SHP77 treated with DMSO at 0.1 percent for 48 hours (cell line): Measurements from ENCODE around the gene STK35.
A peak's percentile ranks its signal among the peaks of the same experiment; 100 is the strongest.

Source experiments
- DNase-seq: peaks from one replicate; lab custom pipeline; 2025; lab: John Stamatoyannopoulos, UW

STK35 gene

DNA sequence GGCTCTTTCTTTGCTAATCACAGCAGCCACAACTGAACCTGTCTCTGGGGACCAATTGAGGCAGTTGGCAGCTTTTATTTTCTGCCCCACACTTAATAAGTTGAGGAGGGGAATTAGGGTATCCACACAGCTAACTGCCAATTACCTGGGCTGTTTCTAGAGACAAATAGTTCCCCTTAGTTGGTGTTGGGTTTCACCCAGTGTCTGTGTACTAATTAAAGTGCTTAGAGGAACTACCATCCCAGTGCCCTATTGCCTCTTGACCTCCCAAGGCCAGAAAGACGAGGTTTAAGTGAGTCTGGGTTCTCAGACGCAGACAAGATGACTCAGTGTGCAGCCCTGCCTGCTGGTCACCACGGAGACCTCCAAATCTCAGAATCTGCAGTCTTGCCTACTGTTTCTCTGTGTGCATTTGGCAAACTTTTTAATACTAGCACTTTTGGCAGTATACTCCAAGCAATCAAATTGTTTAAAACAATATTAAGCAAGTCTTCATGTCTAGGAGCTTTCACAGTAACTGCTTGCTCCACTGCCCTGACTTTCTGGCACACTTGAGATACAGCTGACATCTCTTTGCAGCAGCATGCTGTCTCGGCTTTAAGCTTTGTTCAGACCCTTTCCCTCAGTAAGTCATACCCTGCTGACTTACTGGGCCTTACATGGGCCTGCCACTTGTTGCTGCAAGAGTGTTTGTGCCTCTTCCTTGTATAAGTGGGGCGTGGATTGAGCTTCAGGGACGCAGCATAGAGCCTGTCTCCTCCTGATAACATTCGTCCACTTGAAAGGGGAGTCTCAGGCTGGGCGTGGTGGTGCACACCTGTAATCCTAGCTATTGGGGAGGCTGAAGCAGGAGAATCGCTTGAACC, 31.9 kb downstream of the STK35 start:
- no peak for DNase-seq

GRCh38 chr20:2135013-2135412, 33.4 kb downstream of the STK35 start:
- DNase-seq: no peak

DNA sequence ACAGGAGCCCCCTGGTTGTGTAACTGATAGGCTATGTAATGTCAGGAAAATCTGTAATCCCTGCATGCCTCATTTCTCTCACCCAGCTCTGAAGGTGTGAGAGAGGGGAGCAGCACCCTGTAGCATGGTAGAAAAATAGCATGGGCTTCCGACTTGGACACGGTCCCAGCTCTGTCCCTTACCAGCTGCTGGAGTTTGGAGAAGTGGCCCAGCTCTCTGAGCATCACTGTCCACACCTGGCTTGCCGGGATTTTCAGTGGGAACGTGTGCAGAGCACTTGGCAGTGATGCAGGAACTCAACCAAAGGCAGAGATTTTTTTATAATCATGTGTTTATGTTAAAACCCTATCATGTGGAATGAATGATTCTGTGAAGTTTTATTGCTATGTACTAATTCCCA, 34.6 kb downstream of the STK35 start:
- peak; percentile 68 for DNase-seq

GRCh38 chr20:2137552-2138201, 36.0 kb downstream of the STK35 start:
- no peak for DNase-seq

- DNase-seq: no peak
Observed at GRCh38 chr20:2138396-2138795, 36.8 kb downstream of the STK35 start.

GRCh38 chr20:2139250-2139649, 37.6 kb downstream of the STK35 start:
- no peak for DNase-seq

GRCh38 chr20:2139736-2140135, 38.1 kb downstream of the STK35 start:
- DNase-seq: no peak

DNA sequence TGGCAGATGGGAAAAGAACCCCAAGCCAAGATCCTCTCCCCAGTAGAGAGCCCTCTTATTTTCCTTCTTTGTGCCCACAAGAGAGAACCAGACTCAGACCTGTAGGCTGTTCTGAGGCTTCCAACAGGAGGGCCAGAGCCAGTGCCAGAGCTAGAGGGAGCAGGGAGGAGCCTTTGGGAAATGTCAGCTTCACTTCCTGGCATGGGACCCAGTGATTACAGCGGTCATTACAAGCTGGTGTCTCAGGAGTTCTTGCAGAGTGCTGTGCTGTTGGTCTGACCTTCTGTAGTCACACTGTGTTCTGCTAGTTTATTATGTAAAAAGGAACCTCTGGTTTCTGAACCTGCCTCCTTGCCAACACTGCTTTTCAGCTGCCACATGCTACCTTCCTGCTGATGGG, 38.9 kb downstream of the STK35 start:
- DNase-seq: no peak

DNA sequence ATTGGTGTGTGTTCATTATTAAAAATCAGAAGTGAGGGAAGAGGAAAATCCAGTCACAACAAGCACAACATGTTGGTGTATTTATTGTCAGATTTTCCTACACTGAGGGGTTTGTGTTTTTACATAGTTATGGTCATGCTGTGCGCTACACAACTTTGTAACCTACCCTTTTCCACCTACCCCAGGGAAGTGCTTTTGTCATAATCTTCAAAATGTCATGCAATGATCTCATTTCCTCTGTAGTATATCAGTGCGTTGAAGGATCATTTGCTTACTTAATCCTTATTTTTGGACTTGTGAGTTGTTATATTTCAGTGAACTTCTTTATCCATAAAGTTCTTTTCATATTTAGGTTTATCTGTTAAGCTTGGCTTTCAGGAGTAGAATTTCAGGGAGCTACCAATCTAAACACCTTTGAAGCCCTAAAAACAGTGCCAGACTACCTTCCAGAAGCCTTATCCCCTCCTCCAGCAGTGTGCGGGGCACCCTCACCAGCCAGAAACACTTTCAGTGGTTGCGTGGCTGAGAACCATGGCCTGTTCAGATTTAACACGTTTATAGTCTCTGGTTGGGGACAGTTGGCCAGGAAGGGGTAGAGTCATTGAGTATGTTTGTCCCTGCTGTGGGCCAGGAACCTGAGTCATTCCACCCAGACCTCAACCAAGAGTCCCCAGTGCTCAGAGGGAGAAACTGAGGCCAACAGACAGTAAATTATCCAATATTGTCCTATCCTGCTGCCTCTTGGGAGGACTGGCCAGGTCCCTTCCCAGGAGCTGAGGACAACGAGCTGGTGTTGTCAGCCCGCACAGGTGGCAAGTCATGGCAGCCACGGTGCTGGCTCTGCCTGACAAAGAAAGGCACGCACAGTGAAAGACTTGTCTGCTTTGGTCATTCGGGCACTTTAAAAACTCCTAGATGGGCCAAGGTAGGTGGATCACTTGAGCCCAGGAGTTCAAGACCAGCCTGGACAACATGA, 40.3 kb downstream of the STK35 start:
- no peak for DNase-seq

GRCh38 chr20:2142649-2143048, 41.0 kb downstream of the STK35 start:
- no peak for DNase-seq

DNA sequence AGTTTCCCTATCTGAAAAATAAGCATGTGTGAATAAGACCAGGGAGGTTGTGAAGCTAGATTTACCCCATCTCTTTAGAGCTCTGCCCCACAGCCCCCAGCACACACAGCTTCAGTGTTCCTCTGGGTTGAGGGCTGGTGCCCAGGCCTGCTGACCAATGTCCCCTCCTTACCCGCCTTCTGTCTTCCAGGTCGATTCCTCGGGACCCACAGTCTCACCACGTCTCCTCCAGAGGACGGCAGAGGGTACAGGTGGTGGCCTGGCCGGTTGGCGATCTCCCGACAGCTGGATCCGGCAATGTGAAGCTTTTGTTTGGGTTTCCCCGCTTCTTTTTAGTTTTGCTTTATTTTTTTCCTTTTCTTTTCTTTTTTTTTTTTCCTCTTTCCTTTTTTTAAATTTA, 42.0 kb downstream of the STK35 start:
- no peak for DNase-seq

DNA sequence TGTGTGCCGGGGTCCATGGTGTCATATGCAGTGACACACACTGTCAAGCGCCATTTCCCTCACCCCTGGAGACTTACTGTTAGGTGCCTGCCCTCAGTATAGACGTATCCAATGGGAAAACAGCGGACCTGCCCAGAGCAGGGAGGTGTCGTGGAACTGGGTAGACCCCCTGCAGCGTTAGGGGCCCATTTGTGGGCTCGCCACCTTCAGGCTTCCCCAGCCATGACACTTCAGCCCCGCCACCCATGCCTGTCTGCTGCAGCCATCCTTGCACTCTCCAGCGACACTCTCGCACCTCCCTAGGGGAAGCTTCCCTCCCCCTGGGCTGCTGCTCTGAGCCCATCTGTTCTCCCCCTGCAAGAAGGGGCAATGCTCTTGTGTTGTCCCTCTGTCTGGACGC, 43.2 kb downstream of the STK35 start:
- no peak for DNase-seq

- no peak for DNase-seq
Observed at GRCh38 chr20:2145376-2145775, 43.7 kb downstream of the STK35 start.

DNA sequence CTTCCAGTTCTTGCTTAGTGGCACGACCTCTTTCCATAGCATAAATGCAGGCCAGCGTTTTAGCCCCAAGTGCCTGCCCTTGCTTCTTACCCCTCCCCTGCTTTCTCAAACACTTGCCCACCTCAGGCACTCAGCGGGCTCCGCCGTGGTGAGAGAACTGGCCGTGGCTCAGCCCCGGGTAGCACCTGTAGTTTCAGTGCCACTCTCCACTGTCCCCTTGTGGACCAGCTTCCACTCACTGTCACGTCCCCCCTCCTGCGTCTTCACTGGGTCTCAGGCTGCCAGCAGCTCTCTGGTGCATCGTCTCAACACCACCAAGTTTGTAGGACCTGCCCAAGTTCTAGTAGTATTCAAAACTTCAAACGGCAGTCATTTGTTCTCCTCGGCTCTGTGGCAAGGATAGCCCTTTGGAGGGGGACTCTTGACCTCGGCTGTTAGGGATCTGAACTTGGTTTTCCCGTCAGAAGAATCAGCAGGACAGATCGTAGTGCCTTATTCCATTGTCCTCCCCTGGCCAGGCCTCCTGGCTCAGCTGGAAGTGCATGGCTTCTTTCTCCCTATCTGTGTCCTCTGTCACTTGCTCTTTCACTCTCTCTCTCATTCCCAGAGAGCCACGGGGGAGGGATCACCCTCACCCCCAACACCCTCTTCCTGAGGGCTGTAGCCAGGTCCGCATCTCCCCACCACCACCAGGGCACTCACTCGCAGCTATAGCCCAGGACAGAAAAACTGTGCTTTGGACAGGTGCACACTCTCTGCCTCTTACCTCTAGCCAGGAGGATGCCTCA, 44.6 kb downstream of the STK35 start:
- DNase-seq: no peak

GRCh38 chr20:2149507-2149906, 47.9 kb downstream of the STK35 start:
- no peak for DNase-seq

- DNase-seq: no peak
Observed at GRCh38 chr20:2150660-2151059, 49.0 kb downstream of the STK35 start.

DNA sequence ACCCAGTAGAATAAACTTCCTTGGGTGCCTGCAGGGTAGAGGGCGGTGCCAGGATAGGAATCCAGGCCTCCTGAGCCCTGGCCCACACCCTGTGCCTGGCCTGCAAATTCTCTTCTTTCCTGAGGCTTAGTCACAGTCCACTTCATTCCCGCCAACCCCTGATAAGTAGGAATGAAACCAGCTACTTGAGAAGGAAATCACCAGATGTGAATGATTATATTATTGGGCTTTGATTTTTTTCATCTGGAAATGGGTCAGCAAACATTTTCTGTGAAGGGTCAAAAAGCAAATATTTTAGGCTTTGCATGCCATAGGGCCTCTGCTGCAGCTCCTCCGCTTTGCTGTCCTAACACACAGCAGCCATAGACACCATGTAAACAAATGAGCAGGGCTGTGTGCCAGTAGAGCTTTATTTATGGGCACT, 50.2 kb downstream of the STK35 start:
- DNase-seq: no peak

DNA sequence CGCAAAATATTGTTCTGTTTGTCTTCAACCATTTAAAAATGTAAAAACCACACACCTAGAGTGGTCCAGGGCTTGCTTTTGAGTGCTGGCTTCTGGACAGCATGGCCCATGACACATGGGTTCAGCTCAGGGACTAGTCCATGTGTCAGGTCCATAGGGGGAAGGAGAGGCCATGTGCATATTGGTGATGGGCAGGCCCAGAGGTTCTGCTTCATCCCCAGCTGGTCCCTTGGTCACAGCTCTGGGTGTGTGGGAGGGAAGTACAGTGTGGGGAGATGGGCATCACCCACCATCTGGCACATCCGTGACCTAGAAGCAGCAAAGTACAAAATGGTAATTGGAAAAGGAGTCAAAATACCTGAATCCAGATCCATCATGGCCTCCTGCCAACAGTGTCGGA, 50.7 kb downstream of the STK35 start:
- no peak for DNase-seq

DNA sequence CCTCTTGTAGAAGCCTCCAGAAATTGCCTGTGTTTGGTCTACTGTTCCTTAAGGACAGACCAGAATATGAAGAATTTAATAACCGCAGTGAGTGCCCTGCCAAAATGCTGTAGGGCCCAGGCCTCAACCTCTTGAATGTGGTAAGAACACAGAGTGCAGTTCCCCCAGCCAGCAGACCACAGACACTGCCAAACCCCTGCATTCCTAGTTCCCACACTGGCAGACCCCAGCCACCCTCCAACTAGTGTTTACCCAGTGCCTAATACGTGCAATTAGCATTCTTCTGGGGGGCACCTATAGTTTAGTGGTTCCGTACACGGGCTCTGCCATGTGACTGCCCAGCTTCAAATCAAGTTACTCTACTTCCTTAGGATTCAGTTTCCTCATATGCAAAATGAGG, 51.7 kb downstream of the STK35 start:
- no peak for DNase-seq

DNA sequence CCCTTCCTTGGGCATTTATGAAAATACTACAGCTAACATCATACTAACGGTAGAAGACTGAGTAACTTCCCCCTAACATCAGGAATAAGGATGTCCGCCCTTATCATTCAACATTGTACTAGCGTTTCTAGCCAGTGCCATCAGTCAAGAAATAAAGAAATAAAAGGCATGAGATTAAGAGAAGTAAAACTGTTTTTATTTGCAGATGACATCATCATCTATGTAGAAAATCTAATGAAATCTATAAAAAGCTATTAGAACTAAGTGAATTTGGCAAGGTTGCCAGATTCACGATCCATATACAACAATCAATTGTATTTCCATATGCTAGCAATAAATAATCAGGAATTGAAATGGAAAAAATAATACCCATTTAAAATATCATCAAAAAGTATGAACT, 54.6 kb downstream of the STK35 start:
- DNase-seq: no peak
